HG03095 (cell line): ENCODE measurements around the gene FYCO1.

ENCODE experiments used
- ATAC-seq: cut with Tn5 transposase; IDR thresholded peaks from one replicate; pipeline ENCODE4 v1.9.1; 2021; ENCODE audit warnings: moderate library complexity; ENCODE audit not compliant: unreplicated experiment

Gene FYCO1

GRCh38 chr3:45984331-45985312 is 11.0 kb downstream of the FYCO1 start:
- no peak for ATAC-seq

- no peak for ATAC-seq
Observed at GRCh38 chr3:45983770-45984169, 11.9 kb downstream of the FYCO1 start.

GRCh38 chr3:45981346-45982074 is 14.1 kb downstream of the FYCO1 start:
- no peak for ATAC-seq

- ATAC-seq: no peak
Observed at GRCh38 chr3:45980819-45981218, 14.8 kb downstream of the FYCO1 start.

- ATAC-seq: no peak
Observed at GRCh38 chr3:45980229-45980813, 15.3 kb downstream of the FYCO1 start.

GRCh38 chr3:45979378-45979777 is 16.2 kb downstream of the FYCO1 start:
- ATAC-seq: no peak

- ATAC-seq: no peak
Observed at GRCh38 chr3:45978006-45978761, 17.4 kb downstream of the FYCO1 start.

GRCh38 chr3:45976191-45977091 is 19.2 kb downstream of the FYCO1 start:
- ATAC-seq: no peak

- no peak for ATAC-seq
Observed at GRCh38 chr3:45975686-45976085, 19.9 kb downstream of the FYCO1 start.

GRCh38 chr3:45974686-45975085 is 20.9 kb downstream of the FYCO1 start:
- no peak for ATAC-seq

GRCh38 chr3:45972534-45973402 is 22.9 kb downstream of the FYCO1 start:
- no peak for ATAC-seq

- no peak for ATAC-seq
Observed at GRCh38 chr3:45969953-45970352, 25.7 kb downstream of the FYCO1 start.

GRCh38 chr3:45969116-45969515 is 26.5 kb downstream of the FYCO1 start:
- no peak for ATAC-seq

- no peak for ATAC-seq
Observed at GRCh38 chr3:45968706-45969105, 26.9 kb downstream of the FYCO1 start.

GRCh38 chr3:45968149-45968548 is 27.5 kb downstream of the FYCO1 start:
- ATAC-seq: no peak

GRCh38 chr3:45967724-45968123 is 27.9 kb downstream of the FYCO1 start:
- ATAC-seq: no peak

- ATAC-seq: no peak
Observed at GRCh38 chr3:45966950-45967640, 28.5 kb downstream of the FYCO1 start.

- no peak for ATAC-seq
Observed at GRCh38 chr3:45966371-45966791, 29.2 kb downstream of the FYCO1 start.
